Endothelial cell of umbilical vein (primary cell): ENCODE measurements around the gene PCDHGA1.

Experiments used
- EZH2 ChIP-seq: IDR thresholded peaks from 2 replicates; pipeline ENCODE4 v1.6.1; 2012; ENCODE audit warnings: borderline replicate concordance, low read depth, mild to moderate bottlenecking, moderate library complexity, low read length, inconsistent platforms; ENCODE audit not compliant: severe bottlenecking
- POLR2A ChIP-seq: IDR thresholded peaks from 2 replicates; pipeline ENCODE4 v1.6.1; 2012; ENCODE audit warnings: low read depth, mild to moderate bottlenecking, control low read depth, low read length
- POLR2AphosphoS5 ChIP-seq: IDR thresholded peaks from 2 replicates; pipeline ENCODE4 v1.6.1; 2012; ENCODE audit warnings: low read depth, mild to moderate bottlenecking, control low read depth, low read length, moderate library complexity; ENCODE audit not compliant: insufficient read depth
- TF ChIP-seq, protein P1 (sequence below), 2 donors: IDR thresholded peaks; 1 replicate in 1 of 2; 2 replicates in 1 of 2; pipeline ENCODE4 v1.5.1; 2011; ENCODE audit warnings: low read length in 2 of 2, mild to moderate bottlenecking in 2 of 2, moderate library complexity in 2 of 2, control low read depth in 1 of 2, inconsistent platforms in 1 of 2, low read depth in 1 of 2; ENCODE audit not compliant: insufficient read depth in 1 of 2; ENCODE audit errors: extremely low read depth in 1 of 2
- TF ChIP-seq, protein P2 (sequence below): IDR thresholded peaks from 2 replicates; pipeline ENCODE4 v1.6.1; 2011; ENCODE audit not compliant: insufficient read depth, insufficient read length

DNA sequence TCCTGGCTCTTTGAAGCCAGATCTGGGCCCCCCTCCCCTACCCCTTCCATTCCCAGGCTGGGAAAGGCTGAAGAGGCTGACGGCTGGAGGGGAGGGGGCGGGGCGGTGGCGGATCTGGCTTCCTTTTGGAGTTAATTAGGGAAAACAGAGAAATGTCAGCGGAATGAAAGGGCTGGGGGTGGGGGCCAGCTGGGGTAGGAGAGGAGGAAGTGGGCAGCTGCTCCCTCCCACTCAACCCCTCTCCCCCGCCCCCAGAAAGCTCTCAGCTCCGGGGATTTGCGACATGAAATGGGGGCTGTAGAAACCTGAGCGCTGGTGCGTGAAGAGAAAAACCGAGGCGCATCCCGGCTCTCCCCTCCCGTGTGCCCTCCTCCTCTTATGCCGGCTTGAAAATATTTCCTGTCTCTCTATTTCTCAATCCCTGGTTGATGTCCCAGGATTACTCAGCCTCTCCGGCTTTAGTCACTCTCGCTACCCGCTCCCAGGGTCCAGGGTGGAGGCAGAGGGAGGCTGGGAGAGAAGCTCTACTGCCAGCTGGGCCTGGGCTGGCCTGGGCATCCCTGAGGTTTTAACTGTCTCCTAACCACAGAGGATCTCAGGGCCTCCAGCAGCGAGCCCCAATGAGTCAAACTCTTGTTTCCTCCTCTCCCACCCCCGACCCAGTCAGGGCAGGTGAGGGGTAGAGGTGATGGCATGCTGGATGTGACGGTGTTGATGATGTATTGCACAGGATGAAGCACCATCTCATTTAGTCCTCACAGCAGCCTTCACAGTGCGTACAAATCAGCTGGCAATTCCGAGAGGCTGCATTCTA, 178.7 kb downstream of the PCDHGA1 start:
- TF ChIP-seq, protein P1, sequence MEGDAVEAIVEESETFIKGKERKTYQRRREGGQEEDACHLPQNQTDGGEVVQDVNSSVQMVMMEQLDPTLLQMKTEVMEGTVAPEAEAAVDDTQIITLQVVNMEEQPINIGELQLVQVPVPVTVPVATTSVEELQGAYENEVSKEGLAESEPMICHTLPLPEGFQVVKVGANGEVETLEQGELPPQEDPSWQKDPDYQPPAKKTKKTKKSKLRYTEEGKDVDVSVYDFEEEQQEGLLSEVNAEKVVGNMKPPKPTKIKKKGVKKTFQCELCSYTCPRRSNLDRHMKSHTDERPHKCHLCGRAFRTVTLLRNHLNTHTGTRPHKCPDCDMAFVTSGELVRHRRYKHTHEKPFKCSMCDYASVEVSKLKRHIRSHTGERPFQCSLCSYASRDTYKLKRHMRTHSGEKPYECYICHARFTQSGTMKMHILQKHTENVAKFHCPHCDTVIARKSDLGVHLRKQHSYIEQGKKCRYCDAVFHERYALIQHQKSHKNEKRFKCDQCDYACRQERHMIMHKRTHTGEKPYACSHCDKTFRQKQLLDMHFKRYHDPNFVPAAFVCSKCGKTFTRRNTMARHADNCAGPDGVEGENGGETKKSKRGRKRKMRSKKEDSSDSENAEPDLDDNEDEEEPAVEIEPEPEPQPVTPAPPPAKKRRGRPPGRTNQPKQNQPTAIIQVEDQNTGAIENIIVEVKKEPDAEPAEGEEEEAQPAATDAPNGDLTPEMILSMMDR (IDR thresholded peaks at IDR 0.05; ENCODE audit: extremely low read depth in 1 of 2, insufficient read depth in 1 of 2, low read depth in 1 of 2, low read length in 2 of 2): no peak
- no peak for TF ChIP-seq POLR2A
- no peak for TF ChIP-seq POLR2AphosphoS5
- TF ChIP-seq EZH2: no peak
- TF ChIP-seq, protein P2, sequence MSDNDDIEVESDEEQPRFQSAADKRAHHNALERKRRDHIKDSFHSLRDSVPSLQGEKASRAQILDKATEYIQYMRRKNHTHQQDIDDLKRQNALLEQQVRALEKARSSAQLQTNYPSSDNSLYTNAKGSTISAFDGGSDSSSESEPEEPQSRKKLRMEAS: no peak
